ENCODE data around the gene EPHA4.

The EPHA4 gene

GRCh38 chr2:221610255-221610654 is 38.2 kb upstream of the EPHA4 start:
- DNase-seq (ENCODE audit: low read depth) = no peak
- no peak for TF ChIP-seq CTCF (conservative IDR thresholded peaks at IDR 0.05; ENCODE audit: low read length)
- no peak overlapping the region for H3K4me3 ChIP-seq (ENCODE audit: low read length)

- no peak overlapping the region for H3K4me3 ChIP-seq (ENCODE audit: low read length)
- no peak for TF ChIP-seq CTCF (conservative IDR thresholded peaks at IDR 0.05; ENCODE audit: low read length)
- no peak for DNase-seq (ENCODE audit: low read depth)
Measured at GRCh38 chr2:221608442-221608841, 36.3 kb upstream of the EPHA4 start.

GRCh38 chr2:221606424-221606823 is 34.3 kb upstream of the EPHA4 start:
- H3K4me3 ChIP-seq (ENCODE audit: low read length) = no peak overlapping the region
- no peak for DNase-seq (ENCODE audit: low read depth)
- TF ChIP-seq CTCF (conservative IDR thresholded peaks at IDR 0.05; ENCODE audit: low read length) = no peak

DNA sequence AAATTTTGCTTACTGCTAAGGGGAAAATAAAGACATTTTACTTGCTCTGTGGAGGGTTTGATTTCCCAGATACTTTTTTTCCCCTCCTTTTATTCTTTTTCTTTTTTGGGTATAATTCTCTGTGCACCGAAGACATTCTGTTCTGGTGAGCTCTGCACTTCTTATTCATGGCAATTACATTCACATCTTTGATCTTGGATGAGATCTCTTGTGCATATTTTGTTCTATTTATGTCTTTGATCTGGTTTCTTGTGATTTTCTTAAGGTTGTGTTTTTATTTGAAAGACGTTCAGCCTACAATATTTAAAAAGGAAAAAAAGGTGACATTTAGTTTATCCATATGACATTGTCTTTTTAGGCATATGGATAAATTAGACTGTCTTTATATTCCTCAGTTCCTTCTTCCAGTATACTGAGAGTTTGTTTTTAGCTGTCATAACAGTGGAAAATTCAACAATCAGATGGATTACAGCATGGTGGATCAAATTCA is 33.7 kb upstream of the EPHA4 start:
- TF ChIP-seq CTCF (conservative IDR thresholded peaks at IDR 0.05; ENCODE audit: low read length) = no peak
- no peak overlapping the region for H3K4me3 ChIP-seq (ENCODE audit: low read length)
- DNase-seq (ENCODE audit: low read depth) = no peak

DNA sequence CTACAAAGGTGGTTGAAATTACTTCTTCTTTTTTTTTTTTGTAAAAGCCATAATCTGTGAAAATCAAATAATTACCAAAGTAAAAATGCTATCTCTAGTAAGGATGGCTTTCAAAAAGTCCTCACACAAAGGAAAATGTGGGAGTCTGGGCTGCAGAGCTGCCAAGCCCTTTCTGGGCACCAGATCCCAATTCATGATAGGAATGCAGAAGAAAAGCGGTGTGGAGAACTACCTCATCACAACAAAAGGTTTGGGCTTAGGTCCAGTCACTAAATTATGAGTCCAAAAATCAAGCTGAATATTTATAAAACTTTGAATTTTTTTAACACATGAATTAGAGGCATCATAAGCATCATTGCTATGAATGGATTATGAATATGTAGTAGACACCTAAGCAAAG is 30.8 kb upstream of the EPHA4 start:
- H3K4me3 ChIP-seq (ENCODE audit: low read length) = no peak overlapping the region
- no peak for DNase-seq (ENCODE audit: low read depth)
- TF ChIP-seq CTCF (conservative IDR thresholded peaks at IDR 0.05; ENCODE audit: low read length) = no peak

DNA sequence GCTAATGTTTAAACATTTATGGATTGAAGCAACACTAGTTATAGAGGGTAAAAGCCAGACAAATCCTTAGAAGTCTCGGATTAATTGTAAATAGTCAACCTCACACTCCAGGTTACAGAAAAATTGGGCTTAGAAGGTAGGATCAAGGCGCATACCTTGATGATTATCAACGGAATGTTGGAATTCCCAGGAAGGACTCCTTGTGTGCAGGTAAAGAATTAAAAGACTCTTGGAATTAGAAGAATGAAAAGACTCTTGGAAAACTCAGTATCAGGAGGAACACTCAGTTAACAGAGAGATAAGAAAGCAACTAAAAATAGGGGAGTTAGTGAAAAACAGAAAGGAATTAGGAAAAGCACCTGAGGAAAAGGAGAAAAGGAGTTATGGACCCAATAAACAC is 29.3 kb upstream of the EPHA4 start:
- TF ChIP-seq CTCF (conservative IDR thresholded peaks at IDR 0.05; ENCODE audit: low read length) = no peak
- DNase-seq (ENCODE audit: low read depth) = no peak

DNA sequence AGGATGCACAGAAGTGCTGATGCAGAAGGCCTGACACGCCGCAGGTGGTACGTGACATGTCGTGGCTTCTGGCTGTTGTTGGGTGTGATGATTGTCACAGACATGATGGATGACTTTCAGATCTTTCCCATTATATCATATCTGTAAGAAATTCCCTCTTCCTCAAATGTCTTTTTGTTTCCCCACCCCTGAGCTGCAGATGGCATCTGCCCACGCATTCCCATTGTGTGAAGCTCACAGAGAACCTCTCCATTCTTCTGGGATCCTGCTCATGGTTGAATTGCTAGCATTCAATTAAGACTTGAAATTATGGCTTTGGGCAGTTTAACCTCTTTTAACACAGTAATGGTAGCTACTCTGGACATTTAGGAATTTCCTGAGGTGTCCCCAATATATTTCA is 28.3 kb upstream of the EPHA4 start:
- no peak for TF ChIP-seq CTCF (conservative IDR thresholded peaks at IDR 0.05; ENCODE audit: low read length)
- DNase-seq (ENCODE audit: low read depth) = no peak
- H3K4me3 ChIP-seq (ENCODE audit: low read length) = no peak overlapping the region

More for the DNA sequence above, 29.3 kb upstream of the EPHA4 start:
- no peak overlapping the region for H3K4me3 ChIP-seq (ENCODE audit: low read length)

Measured in AG10803 (cell line).